GM21737 (cell line): Measurements from ENCODE around the gene GPR160.
"Not testable (repeated sequence)": the region's sequence is repeated elsewhere in the genome, so short reads cannot be mapped to it uniquely, and the experiment has no call there.

ENCODE experiments used
- ATAC-seq: cut with Tn5 transposase; IDR thresholded peaks from one replicate; pipeline ENCODE4 v1.9.1; 2021; ENCODE audit warnings: mild to moderate bottlenecking, moderate library complexity; ENCODE audit not compliant: unreplicated experiment

The GPR160 gene

GRCh38 chr3:170037463-170038433, at the start of gene GPR160:
TSS of gene GPR160 (plus strand) at chr3:170037995. CDS start at chr3:170083973, 45,978 bp downstream.
- peak; percentile 87 for ATAC-seq

- ATAC-seq = no peak
These were observed 47.4 kb upstream of the GPR160 start for GRCh38 chr3:169990431-169990830.

- no peak for ATAC-seq
These were observed 45.6 kb upstream of the GPR160 start for GRCh38 chr3:169992156-169992555.

- no peak for ATAC-seq
These were observed 45.0 kb upstream of the GPR160 start for GRCh38 chr3:169992781-169993180.

GRCh38 chr3:169993761-169994160, 44.0 kb upstream of the GPR160 start:
- no peak for ATAC-seq

GRCh38 chr3:169996063-169996462, 41.7 kb upstream of the GPR160 start:
- ATAC-seq = no peak

GRCh38 chr3:169998668-169999131, 39.1 kb upstream of the GPR160 start:
- no peak for ATAC-seq

- ATAC-seq = peak; percentile 68
These were observed 38.4 kb upstream of the GPR160 start for GRCh38 chr3:169999433-169999832.

- no peak for ATAC-seq
These were observed 37.7 kb upstream of the GPR160 start for GRCh38 chr3:170000051-170000450.

GRCh38 chr3:170002231-170002630, 35.6 kb upstream of the GPR160 start:
- ATAC-seq = no peak

GRCh38 chr3:170002879-170003278, 34.9 kb upstream of the GPR160 start:
- no peak for ATAC-seq

- no peak for ATAC-seq
These were observed 33.9 kb upstream of the GPR160 start for GRCh38 chr3:170003881-170004356.

GRCh38 chr3:170007031-170007663, 30.6 kb upstream of the GPR160 start:
- ATAC-seq = peak; percentile 92

- no peak for ATAC-seq
These were observed 27.3 kb upstream of the GPR160 start for GRCh38 chr3:170010498-170010897.

- ATAC-seq = no peak
These were observed 25.0 kb upstream of the GPR160 start for GRCh38 chr3:170012683-170013400.

- ATAC-seq = no peak
These were observed 21.7 kb upstream of the GPR160 start for GRCh38 chr3:170016057-170016456.

- ATAC-seq = not testable (repeated sequence)
These were observed 18.5 kb upstream of the GPR160 start for GRCh38 chr3:170019306-170019705.

- ATAC-seq = no peak
These were observed 16.7 kb upstream of the GPR160 start for GRCh38 chr3:170021083-170021482.

GRCh38 chr3:170022336-170022735, 15.5 kb upstream of the GPR160 start:
- ATAC-seq = no peak

- no peak for ATAC-seq
These were observed 14.6 kb upstream of the GPR160 start for GRCh38 chr3:170023165-170023564.

- ATAC-seq = no peak
These were observed 13.2 kb upstream of the GPR160 start for GRCh38 chr3:170024581-170024980.
